Panc1 (cell line): ENCODE data around the gene RAB42. TPM values are rescaled to one million over a fixed set of nuclear protein-coding genes. Genes with fewer than 3 reads are reported as not detected.
"Not testable (repeated sequence)": the region's sequence is repeated elsewhere in the genome, so short reads cannot be mapped to it uniquely, and the experiment has no call there.

ENCODE experiments used
- ATAC-seq: fragments of 200-7000 bp; cut with Tn5 transposase; 2 replicates; pipeline ENCODE4 v1.9.1; 2020; ENCODE audit warnings: mild to moderate bottlenecking, moderate library complexity
- BruUV-seq: library from RNA; stranded (reverse); fragments of 400-500 nt; replicated peaks from 2 replicates; lab custom pipeline; 2021; lab: Mats Ljungman, UMichigan
- CTCF ChIA-PET: fragments of 300-600 bp; sonication (Branson Sonifier 250); formaldehyde crosslinking; loops from one replicate; lab custom pipeline; 2022; ENCODE audit warnings: antibody characterized with exemption; lab: Charles Lee
- POLR2A ChIA-PET: fragments of 300-600 bp; sonication (Branson Sonifier 250); formaldehyde crosslinking; loops from one replicate; lab custom pipeline; 2022; ENCODE audit warnings: antibody characterized with exemption; lab: Charles Lee
- DNase-seq: peaks from one replicate; pipeline ENCODE4 v3.0.0-alpha.2; 2010; ENCODE audit warnings: low read depth, low spot score
- H3K27ac ChIP-seq: 2 replicates; pipeline ENCODE4 v1.5.1; 2011; ENCODE audit warnings: mild to moderate bottlenecking, low read length, inconsistent platforms
- H3K27me3 ChIP-seq: fragments of 200-500 bp; sonication (Bioruptor generic); 2 replicates; pipeline ENCODE4 v1.6.0; 2014; ENCODE audit warnings: low read length, inconsistent platforms; ENCODE audit not compliant: control insufficient read depth, insufficient read depth
- H3K36me3 ChIP-seq: fragments of 200-500 bp; sonication (Bioruptor generic); 2 replicates; pipeline ENCODE4 v1.5.1; 2014; ENCODE audit warnings: inconsistent platforms, mild to moderate bottlenecking, low read length, moderate library complexity; ENCODE audit not compliant: control insufficient read depth, insufficient read depth
- H3K4me1 ChIP-seq: 2 replicates; pipeline ENCODE4 v1.5.1; 2011; ENCODE audit warnings: inconsistent platforms, mild to moderate bottlenecking, low read length, moderate library complexity; ENCODE audit not compliant: control insufficient read depth, insufficient read depth
- H3K4me3 ChIP-seq, 2 experiments: 2 replicates each; pipeline ENCODE4 v1.5.1; 2011 to 2012; ENCODE audit warnings: low read depth in 2 of 2, low read length in 2 of 2, mild to moderate bottlenecking in 2 of 2, inconsistent platforms in 1 of 2, moderate library complexity in 1 of 2
- H3K9me3 ChIP-seq: fragments of 200-500 bp; sonication (Bioruptor generic); 2 replicates; pipeline ENCODE4 v1.5.1; 2014; ENCODE audit warnings: low read depth, mild to moderate bottlenecking, inconsistent platforms, low read length, moderate library complexity; ENCODE audit not compliant: control insufficient read depth, insufficient read depth
- CTCF ChIP-seq: fragments of 450-650 bp; IDR thresholded peaks from 2 replicates; pipeline ENCODE4 v1.5.1; 2017; ENCODE audit warnings: mild to moderate bottlenecking
- POLR2AphosphoS5 ChIP-seq: IDR thresholded peaks from 2 replicates; pipeline ENCODE4 v1.6.1; 2012; ENCODE audit warnings: mild to moderate bottlenecking, low read depth, low read length, moderate library complexity
- SIN3A ChIP-seq: IDR thresholded peaks from 2 replicates; pipeline ENCODE4 v1.6.1; 2012; ENCODE audit warnings: low read depth, mild to moderate bottlenecking, low read length, moderate library complexity, borderline replicate concordance; ENCODE audit not compliant: insufficient read depth
- TCF7L2 ChIP-seq: IDR thresholded peaks from 2 replicates; pipeline ENCODE4 v1.6.1; 2011; ENCODE audit warnings: mild to moderate bottlenecking, low read depth, low read length, inconsistent platforms
- in situ Hi-C: cut with HindIII; loops from 2 replicates; pipeline ENCODE4 v1.10.0; 2016; ENCODE audit warnings: low sequenced_read_pairs, low pct_unique_long_range_greater_than_20kb
- intact Hi-C: fragments of 100-400 bp; cut with micrococcal nuclease; formaldehyde crosslinking; loops from one replicate; pipeline ENCODE4 v1.10.0; 2022; ENCODE audit not compliant: unreplicated experiment
- total RNA-seq: library from RNA; stranded (reverse); gene quantifications from one replicate; pipeline ENCODE4 v1.2.1, GENCODE V29; 2021; ENCODE audit not compliant: unreplicated experiment
- TF ChIP-seq, protein P1 (sequence below), 2 experiments: IDR thresholded peaks; 2 replicates each; pipeline ENCODE4 v1.6.1; 2011 to 2012; ENCODE audit warnings: low read depth in 2 of 2, control low read depth in 1 of 2, low read length in 1 of 2, mild to moderate bottlenecking in 1 of 2, moderate library complexity in 1 of 2; ENCODE audit not compliant: insufficient read depth in 1 of 2

The RAB42 gene
- total RNA-seq, 1 experiment from 2014 or later, result 4.2 TPM

DNA sequence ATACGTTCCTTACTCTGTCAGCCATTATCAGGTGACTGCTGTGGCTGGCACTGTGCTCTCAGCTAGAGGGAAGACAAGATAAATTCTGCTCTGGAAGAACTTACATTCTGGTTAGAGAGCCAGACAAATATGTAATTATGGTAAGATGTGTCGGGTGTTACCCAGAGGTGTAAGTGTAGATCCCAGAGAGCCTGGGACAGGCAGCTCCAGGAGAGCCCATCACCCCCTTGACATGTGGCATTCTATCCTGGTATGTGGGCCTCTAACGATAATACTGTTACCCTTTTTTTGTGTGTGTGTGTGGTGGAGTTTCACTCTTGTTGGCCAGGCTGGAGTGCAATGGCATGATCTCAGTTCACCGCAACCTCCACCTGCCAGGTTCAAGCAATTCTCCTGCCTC lies 20.2 kb upstream of the RAB42 start:
- Histone ChIP-seq H3K9me3 (no peaks in the 10 kb centered on the region), H3K27ac (no peak overlapping the region), H3K36me3 (peaks cover 4% of the 10 kb centered on the region; the same call in 1 of the 2 replicates), H3K27me3 (no peaks in the 10 kb centered on the region), H3K4me1 (no peaks in the 10 kb centered on the region), H3K4me3 (no peak overlapping the region)
- BruUV-seq, result no TSS peak
- ChIA-PET CTCF (no interaction called here), POLR2A (interaction anchor here (0.6 to 1.1 kb wide), 2 partner anchors 10 to 14 kb away, joined by 5 to 7 read pairs; no protein-coding TSS in a partner anchor)
- ATAC-seq (no peak), DNase-seq (no peak)
- TF ChIP-seq TCF7L2 (no peak), SIN3A (no peak), POLR2AphosphoS5 (no peak), CTCF (no peak)
- TF ChIP-seq, protein P1, sequence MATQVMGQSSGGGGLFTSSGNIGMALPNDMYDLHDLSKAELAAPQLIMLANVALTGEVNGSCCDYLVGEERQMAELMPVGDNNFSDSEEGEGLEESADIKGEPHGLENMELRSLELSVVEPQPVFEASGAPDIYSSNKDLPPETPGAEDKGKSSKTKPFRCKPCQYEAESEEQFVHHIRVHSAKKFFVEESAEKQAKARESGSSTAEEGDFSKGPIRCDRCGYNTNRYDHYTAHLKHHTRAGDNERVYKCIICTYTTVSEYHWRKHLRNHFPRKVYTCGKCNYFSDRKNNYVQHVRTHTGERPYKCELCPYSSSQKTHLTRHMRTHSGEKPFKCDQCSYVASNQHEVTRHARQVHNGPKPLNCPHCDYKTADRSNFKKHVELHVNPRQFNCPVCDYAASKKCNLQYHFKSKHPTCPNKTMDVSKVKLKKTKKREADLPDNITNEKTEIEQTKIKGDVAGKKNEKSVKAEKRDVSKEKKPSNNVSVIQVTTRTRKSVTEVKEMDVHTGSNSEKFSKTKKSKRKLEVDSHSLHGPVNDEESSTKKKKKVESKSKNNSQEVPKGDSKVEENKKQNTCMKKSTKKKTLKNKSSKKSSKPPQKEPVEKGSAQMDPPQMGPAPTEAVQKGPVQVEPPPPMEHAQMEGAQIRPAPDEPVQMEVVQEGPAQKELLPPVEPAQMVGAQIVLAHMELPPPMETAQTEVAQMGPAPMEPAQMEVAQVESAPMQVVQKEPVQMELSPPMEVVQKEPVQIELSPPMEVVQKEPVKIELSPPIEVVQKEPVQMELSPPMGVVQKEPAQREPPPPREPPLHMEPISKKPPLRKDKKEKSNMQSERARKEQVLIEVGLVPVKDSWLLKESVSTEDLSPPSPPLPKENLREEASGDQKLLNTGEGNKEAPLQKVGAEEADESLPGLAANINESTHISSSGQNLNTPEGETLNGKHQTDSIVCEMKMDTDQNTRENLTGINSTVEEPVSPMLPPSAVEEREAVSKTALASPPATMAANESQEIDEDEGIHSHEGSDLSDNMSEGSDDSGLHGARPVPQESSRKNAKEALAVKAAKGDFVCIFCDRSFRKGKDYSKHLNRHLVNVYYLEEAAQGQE (IDR thresholded peaks at IDR 0.05; ENCODE audit: insufficient read depth in 1 of 2, low read depth in 2 of 2, low read length in 1 of 2), result no peak
- intact Hi-C loops (no loop called here), in situ Hi-C loops (no loop called here)

- H3K4me1 ChIP-seq, H3K9me3 ChIP-seq, H3K27me3 ChIP-seq, in situ Hi-C loops, H3K4me3 ChIP-seq, intact Hi-C loops, CTCF ChIA-PET, H3K27ac ChIP-seq, BruUV-seq, POLR2A ChIA-PET, DNase-seq, H3K36me3 ChIP-seq, ATAC-seq: not testable (repeated sequence)
Measured at GRCh38 chr1:28572891-28573290, 19.2 kb upstream of the RAB42 start.

- Histone ChIP-seq H3K27ac (no peak overlapping the region), H3K4me1 (no peaks in the 10 kb centered on the region), H3K4me3 (no peak overlapping the region), H3K36me3 (0 out of 2 replicates have a peak, but pooled peaks cover 8% of the 10 kb centered on the region), H3K27me3 (no peaks in the 10 kb centered on the region), H3K9me3 (no peaks in the 10 kb centered on the region)
- in situ Hi-C loops (no loop called here), intact Hi-C loops (no loop called here)
- ChIA-PET CTCF (no interaction called here), POLR2A (interaction anchor here (0.7 kb wide), 1 partner anchor 210 kb away, joined by 8 read pairs; no protein-coding TSS in a partner anchor)
- ATAC-seq (no peak), DNase-seq (no peak)
- no TSS peak for BruUV-seq
- TF ChIP-seq SIN3A (no peak), POLR2AphosphoS5 (no peak), CTCF (no peak), TCF7L2 (no peak)
- TF ChIP-seq, protein P1 (IDR thresholded peaks at IDR 0.05; ENCODE audit: insufficient read depth in 1 of 2, low read depth in 2 of 2, low read length in 1 of 2), result no peak
Measured at GRCh38 chr1:28573564-28573963, 18.5 kb upstream of the RAB42 start.
